PFSK-1 (cell line): Measurements from ENCODE around the gene BCKDHB.

Source experiments
- FOXP2 ChIP-seq: optimal IDR thresholded peaks from 2 replicates; pipeline ENCODE3; 2011; ENCODE audit warnings: borderline replicate concordance, control low read depth, inconsistent platforms; ENCODE audit not compliant: insufficient read depth; ENCODE audit errors: extremely low read length, extremely low read depth
- POLR2AphosphoS5 ChIP-seq: IDR thresholded peaks from 2 replicates; pipeline ENCODE4 v1.6.1; 2012; ENCODE audit warnings: low read depth, mild to moderate bottlenecking, control low read depth, low read length, moderate library complexity
- REST ChIP-seq, 2 experiments: IDR thresholded peaks; 2 replicates each; pipeline versions ENCODE4 v1.6.1 to v1.8.0; 2011 to 2012; ENCODE audit warnings: low read depth in 2 of 2, low read length in 2 of 2, control low read depth in 1 of 2, inconsistent platforms in 1 of 2, mild to moderate bottlenecking in 1 of 2, moderate library complexity in 1 of 2; ENCODE audit not compliant: insufficient read depth in 1 of 2
- SIN3A ChIP-seq: IDR thresholded peaks from 2 replicates; pipeline ENCODE4 v1.6.1; 2012; ENCODE audit warnings: mild to moderate bottlenecking, low read length, moderate library complexity, borderline replicate concordance; ENCODE audit not compliant: insufficient read depth
- TAF1 ChIP-seq: IDR thresholded peaks from 2 replicates; pipeline ENCODE4 v1.6.1; 2012; ENCODE audit warnings: low read length, control low read depth, borderline replicate concordance; ENCODE audit not compliant: insufficient read depth

Gene BCKDHB

GRCh38 chr6:80174900-80175572, 68.6 kb downstream of the BCKDHB start:
- TF ChIP-seq POLR2AphosphoS5 (no peak), SIN3A (no peak), REST (IDR thresholded peaks at IDR 0.05; ENCODE audit: insufficient read depth in 1 of 2, low read depth in 2 of 2, low read length in 2 of 2) (no peak), TAF1 (no peak), FOXP2 (no peak)

GRCh38 chr6:80179695-80180094, 73.2 kb downstream of the BCKDHB start:
- TF ChIP-seq POLR2AphosphoS5 (no peak), TAF1 (no peak), FOXP2 (no peak), SIN3A (no peak), REST (IDR thresholded peaks at IDR 0.05; ENCODE audit: insufficient read depth in 1 of 2, low read depth in 2 of 2, low read length in 2 of 2) (no peak)

GRCh38 chr6:80181352-80182081, 75.0 kb downstream of the BCKDHB start:
- TF ChIP-seq SIN3A (no peak), REST (IDR thresholded peaks at IDR 0.05; ENCODE audit: insufficient read depth in 1 of 2, low read depth in 2 of 2, low read length in 2 of 2) (no peak), TAF1 (no peak), FOXP2 (no peak), POLR2AphosphoS5 (no peak)

- no peak for TF ChIP-seq POLR2AphosphoS5
- TF ChIP-seq TAF1 = no peak
- no peak for TF ChIP-seq REST (IDR thresholded peaks at IDR 0.05; ENCODE audit: insufficient read depth in 1 of 2, low read depth in 2 of 2, low read length in 2 of 2)
- TF ChIP-seq FOXP2 = no peak
- no peak for TF ChIP-seq SIN3A
Measured at GRCh38 chr6:80182308-80182707, 75.8 kb downstream of the BCKDHB start.
